A673 (cell line): ENCODE data around the gene C2CD3.
"Not testable (repeated sequence)": the region's sequence is repeated elsewhere in the genome, so short reads cannot be mapped to it uniquely, and the experiment has no call there.

Source experiments
- EZH2 ChIP-seq: fragments of 200-600 bp; sonication (generic); IDR thresholded peaks from 2 replicates; pipeline ENCODE4 v1.6.1; 2017; ENCODE audit warnings: borderline replicate concordance, low read depth, mild to moderate bottlenecking, mixed read lengths, antibody characterized with exemption, low read length; ENCODE audit not compliant: poor library complexity, severe bottlenecking
- TF ChIP-seq, protein P1 (sequence below): fragments of 300-800, 200-600 bp; sonication (generic); conservative IDR thresholded peaks from 2 replicates; pipeline ENCODE4 v1.5.1; 2017; ENCODE audit warnings: low read depth, mild to moderate bottlenecking, antibody characterized with exemption, low read length, moderate library complexity, mixed read lengths

- TF ChIP-seq, protein P1, sequence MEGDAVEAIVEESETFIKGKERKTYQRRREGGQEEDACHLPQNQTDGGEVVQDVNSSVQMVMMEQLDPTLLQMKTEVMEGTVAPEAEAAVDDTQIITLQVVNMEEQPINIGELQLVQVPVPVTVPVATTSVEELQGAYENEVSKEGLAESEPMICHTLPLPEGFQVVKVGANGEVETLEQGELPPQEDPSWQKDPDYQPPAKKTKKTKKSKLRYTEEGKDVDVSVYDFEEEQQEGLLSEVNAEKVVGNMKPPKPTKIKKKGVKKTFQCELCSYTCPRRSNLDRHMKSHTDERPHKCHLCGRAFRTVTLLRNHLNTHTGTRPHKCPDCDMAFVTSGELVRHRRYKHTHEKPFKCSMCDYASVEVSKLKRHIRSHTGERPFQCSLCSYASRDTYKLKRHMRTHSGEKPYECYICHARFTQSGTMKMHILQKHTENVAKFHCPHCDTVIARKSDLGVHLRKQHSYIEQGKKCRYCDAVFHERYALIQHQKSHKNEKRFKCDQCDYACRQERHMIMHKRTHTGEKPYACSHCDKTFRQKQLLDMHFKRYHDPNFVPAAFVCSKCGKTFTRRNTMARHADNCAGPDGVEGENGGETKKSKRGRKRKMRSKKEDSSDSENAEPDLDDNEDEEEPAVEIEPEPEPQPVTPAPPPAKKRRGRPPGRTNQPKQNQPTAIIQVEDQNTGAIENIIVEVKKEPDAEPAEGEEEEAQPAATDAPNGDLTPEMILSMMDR = not testable (repeated sequence)
- TF ChIP-seq EZH2 = not testable (repeated sequence)
Observed at GRCh38 chr11:74065534-74065933, 105.3 kb downstream of the C2CD3 start.
